Left lobe of liver (tissue), 2 donors: ENCODE measurements around the gene ARMH3. TPM values are rescaled to one million over a fixed set of nuclear protein-coding genes. Genes with fewer than 3 reads are reported as not detected.

Source experiments
- ATAC-seq: fragments of 200-7000 bp; cut with Tn5 transposase; one replicate; pipeline ENCODE4 v1.9.1; 2020; ENCODE audit warnings: mild to moderate bottlenecking, moderate library complexity
- DNase-seq: peaks from one replicate; pipeline ENCODE4 v3.0.0-alpha.2; 2020; ENCODE audit warnings: low spot score
- total RNA-seq: library from RNA; stranded (reverse); gene quantifications from one replicate; pipeline ENCODE4 v1.2.1, GENCODE V29; 2021
- donor health status: DM: no; HTN: no; CAD: no; lungs with moderate emphysema.
- donor health status: DM: no; HTN: yes; CAD: no.

The ARMH3 gene
- total RNA-seq, 1 donor from 2014 or later: 13.6 TPM

- DNase-seq (no peak), ATAC-seq (no peak)
Measured at GRCh38 chr10:101941871-101942270, 114.1 kb downstream of the ARMH3 start.

- no peak for ATAC-seq
Measured at GRCh38 chr10:101940916-101941315, 115.1 kb downstream of the ARMH3 start.

GRCh38 chr10:101939729-101940128 lies 116.2 kb downstream of the ARMH3 start:
- no peak for DNase-seq
- no peak for ATAC-seq

More at GRCh38 chr10:101940916-101941315, 115.1 kb downstream of the ARMH3 start:
- DNase-seq: no peak

DNA sequence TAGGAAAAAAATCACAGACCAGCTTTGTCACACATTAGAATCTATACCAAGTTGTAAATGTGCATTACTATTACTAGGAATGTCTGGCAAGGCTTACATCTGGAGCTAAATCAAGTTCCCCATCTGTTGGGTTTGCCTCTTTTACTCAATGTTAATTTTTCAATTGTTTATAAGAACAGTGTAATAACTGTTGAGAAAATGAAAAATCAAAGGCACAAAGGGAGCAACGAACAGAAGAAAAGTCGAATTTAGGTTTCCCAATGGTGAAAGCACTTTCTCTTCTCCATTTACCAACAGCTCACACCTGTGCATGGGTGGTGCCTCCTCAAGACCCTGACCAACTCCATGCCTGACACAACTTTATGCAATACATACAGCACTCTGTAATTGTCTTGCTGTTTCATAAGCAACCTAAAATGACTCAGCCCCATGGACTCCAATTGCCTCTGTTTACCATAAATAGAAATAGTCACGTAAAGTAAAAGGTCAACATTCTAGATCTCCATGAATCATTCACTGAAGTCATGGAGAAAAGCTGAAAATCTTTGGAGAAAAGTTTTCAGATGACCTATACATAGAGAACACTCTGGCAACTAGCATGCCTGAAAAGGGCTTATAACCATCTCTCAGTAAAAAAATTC lies 116.8 kb downstream of the ARMH3 start:
- ATAC-seq (no peak), DNase-seq (no peak)

GRCh38 chr10:101938305-101939007 lies 117.5 kb downstream of the ARMH3 start:
- ATAC-seq: peak; percentile 29
- no peak for DNase-seq

DNA sequence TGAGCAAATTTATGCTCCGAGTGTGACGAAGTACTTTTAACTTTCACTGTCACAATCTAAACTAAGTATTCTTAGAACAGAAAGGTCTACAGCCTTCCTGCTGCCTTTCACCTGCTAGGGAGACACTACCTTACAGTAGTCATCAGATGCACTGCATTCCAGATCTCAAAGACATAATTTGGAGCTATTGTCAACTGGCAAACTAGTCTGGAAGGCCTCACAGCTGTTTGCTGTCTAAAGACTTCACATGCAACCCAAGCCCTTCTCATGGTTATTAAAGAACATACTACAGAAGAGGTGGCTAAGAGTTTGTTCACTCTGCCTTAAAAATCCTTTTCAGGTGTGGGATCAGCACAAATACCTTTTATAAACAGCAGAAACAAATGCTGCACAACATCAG lies 120.5 kb downstream of the ARMH3 start:
- no peak for DNase-seq

GRCh38 chr10:101934686-101935305 lies 121.2 kb downstream of the ARMH3 start:
- no peak for ATAC-seq
- no peak for DNase-seq

More for the DNA sequence above, 120.5 kb downstream of the ARMH3 start:
- ATAC-seq: no peak

GRCh38 chr10:101933976-101934375 lies 122.0 kb downstream of the ARMH3 start:
- DNase-seq (no peak), ATAC-seq (no peak)

DNA sequence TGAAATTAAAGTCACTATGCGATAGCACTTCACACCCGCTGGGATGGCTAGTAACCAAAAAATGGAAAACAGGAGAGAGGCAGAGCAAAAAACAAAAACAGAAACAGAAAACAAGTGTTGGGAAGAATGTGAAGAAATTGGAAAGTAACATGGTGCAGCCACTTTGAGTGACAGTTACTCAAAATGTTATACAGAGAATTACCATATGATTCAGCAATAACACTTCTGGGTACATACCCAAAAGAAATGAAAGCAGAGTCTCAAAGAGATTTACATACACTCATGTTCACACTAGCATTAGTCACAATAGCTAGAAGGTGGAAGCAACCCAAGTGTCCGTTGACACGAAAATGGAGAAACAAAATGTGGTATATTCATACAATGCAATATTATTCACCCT lies 123.8 kb downstream of the ARMH3 start:
- DNase-seq: no peak
- no peak for ATAC-seq

DNA sequence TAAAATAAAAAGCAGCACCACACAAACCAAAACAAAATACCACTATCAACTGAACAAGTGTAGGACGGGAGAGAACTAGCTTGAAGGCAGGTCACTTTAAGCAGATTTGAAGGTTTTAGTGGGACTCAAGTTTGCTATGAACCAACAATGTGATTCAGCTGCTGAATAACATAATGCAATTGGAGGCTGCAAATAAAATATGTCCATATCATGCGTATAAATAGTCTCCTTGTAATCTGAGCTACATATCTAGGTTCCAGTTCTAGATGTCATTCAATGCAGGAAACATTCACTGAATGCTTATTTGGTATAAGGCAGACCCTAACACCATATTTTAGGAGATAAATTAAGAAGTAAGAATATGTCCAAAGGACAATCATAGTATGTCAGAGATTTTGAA lies 130.9 kb downstream of the ARMH3 start:
- ATAC-seq (no peak), DNase-seq (no peak)

GRCh38 chr10:101923256-101923655 lies 132.7 kb downstream of the ARMH3 start:
- ATAC-seq (no peak), DNase-seq (no peak)

DNA sequence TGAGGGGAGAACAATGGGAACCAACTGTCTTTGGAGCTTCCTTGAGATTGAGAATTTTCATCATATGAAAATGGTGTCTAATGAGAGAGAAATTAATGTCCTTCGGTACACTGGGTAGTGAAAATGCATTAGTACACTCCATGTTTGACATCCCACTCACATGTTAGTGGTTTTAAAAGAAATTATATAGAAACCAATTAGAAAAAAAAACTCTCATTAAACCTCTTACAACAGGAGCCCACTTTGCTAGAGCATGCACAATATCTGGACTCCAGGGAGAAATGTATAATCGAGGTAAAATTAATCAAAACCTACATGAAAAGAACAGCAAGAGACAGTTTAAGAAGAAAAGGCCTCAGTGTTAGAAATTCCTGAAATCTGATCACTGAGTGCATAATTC lies 133.1 kb downstream of the ARMH3 start:
- no peak for DNase-seq
- ATAC-seq: no peak

DNA sequence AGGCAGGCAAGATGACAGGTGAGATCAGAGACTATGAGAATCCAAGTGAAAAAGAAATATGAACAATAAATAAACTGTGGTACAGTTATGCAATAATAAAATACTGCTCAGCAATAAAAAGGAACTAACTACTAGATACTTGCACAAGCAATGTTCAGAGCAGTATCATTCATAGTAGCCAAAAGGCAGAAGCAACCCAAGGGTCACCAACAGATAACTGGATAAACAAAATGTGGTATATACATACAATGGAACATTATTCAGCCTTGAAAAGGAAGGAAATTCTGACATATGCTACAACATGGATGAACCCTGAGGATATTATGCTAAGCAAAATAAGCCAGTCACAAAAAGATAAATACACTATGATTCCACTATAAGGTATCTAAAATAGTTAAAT lies 135.4 kb downstream of the ARMH3 start:
- ATAC-seq: no peak
- DNase-seq: no peak

DNA sequence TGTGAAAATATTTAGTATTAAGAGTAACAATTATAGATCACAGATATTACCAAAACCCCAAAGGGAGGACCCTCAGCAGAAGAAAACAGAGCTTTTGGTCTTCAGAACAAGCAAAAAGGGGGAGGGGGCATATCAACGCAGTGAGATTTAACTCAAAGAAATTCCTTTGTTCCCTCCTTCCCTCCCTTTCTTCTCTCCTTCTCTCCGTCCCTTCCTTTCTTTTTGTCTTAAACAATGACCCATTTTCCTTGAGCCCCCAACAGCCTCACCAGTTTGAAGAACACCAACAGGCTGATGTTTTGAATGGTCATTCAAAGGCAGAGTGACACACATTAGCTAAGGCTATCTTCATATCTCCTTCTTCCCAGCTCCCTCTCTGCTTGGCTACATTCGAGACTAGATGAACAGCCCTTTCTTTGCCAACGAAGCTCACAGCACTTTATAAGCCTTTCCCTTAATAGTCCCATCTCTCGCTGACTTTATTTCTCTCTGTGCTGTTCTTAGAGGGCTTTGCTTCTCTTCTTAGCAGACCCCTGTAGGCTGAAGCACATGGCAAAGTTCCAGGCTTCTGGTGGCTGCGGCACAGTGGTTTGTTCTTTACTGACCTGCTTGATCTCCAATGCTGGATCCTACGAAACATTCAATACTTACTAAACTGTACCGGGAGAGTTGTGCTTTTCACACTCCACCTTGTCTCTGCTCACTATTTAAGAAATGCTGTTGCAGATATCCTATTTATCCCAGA lies 136.8 kb downstream of the ARMH3 start:
- no peak for ATAC-seq
- no peak for DNase-seq

GRCh38 chr10:101912561-101913179 lies 143.3 kb downstream of the ARMH3 start:
- ATAC-seq: no peak
- no peak for DNase-seq

- ATAC-seq (no peak), DNase-seq (no peak)
Measured at GRCh38 chr10:101906586-101907183, 149.3 kb downstream of the ARMH3 start.

DNA sequence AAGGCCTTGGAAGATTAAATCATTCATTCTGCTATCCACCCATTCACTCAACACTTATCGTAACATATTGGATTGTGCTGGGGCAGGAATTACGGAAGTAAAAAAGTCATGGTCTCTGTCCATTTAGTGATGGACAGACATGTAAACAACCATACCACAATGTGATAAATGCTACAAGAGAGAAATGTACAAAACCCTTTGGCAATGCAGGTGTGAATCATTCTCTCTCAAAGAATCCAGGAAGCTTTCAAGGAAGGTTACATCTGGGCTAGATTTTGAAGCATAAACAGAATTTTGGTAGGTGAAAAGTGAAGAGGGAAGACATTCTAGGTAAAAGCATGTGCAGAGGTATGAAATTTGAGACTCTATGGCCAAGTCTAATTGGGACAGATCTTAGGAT lies 150.7 kb downstream of the ARMH3 start:
- DNase-seq: no peak
- ATAC-seq: no peak

DNA sequence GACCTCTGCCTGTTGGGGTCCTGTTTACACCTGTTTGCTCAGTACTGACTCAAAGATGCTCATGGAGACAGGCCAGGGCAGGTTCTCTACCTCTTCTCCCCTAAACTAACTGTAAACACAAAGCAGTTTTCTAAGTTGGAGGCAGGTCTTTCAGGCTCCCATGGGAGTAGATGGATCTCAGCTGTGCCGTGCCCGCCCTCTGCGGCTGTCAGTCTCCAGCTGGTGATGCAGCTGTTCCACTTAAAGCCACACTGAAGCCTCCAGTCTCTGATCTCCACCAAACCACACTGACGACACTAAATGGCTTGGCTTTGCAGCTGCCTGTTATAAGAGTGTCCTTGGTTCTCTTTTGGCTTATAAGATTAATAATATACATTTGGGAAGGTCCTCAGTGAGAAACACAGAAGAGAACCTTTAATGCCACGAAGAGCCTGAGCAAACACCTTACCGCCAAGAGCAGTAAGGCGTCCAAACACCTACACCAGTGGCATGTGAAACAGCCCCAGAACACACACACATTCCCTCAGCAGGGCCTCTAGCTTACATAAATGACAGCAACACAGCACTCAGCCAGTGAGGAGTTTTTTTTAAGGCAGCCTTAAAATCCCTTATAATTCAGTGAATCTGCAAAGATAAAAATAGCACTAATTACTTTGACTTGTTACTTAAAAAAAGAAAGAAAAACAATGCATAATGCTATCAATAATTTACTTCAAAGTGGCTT lies 152.0 kb downstream of the ARMH3 start:
- ATAC-seq: no peak
- no peak for DNase-seq

GRCh38 chr10:101902820-101903145 lies 153.2 kb downstream of the ARMH3 start:
- no peak for ATAC-seq
- no peak for DNase-seq
